GM12891 (cell line): ENCODE data around the gene MPP3.

ENCODE experiments used
- DNase-seq: peaks from one replicate; pipeline ENCODE4 v3.0.0; 2011; ENCODE audit warnings: low spot score; ENCODE audit not compliant: insufficient read length
- FAIRE-seq: peaks from 2 replicates; lab custom pipeline; 2011; peaks lifted over from hg19 to GRCh38; lab: Jason Lieb, UNC
- PAX5 ChIP-seq: IDR thresholded peaks from 2 replicates; pipeline ENCODE4 v1.6.1; 2011; ENCODE audit warnings: low read length, moderate library complexity, mild to moderate bottlenecking; ENCODE audit not compliant: insufficient read depth, severe bottlenecking
- POLR2A ChIP-seq: IDR thresholded peaks from 2 replicates; pipeline ENCODE4 v1.6.1; 2011; ENCODE audit warnings: low read depth, low read length, control low read depth
- POLR2AphosphoS5 ChIP-seq: IDR thresholded peaks from 2 replicates; pipeline ENCODE4 v1.6.1; 2011; ENCODE audit warnings: low read depth, low read length, control low read depth
- POU2F2 ChIP-seq: IDR thresholded peaks from 2 replicates; pipeline ENCODE4 v1.6.1; 2011; ENCODE audit warnings: low read depth, mild to moderate bottlenecking, control low read depth, low read length, moderate library complexity
- SPI1 ChIP-seq: IDR thresholded peaks from 2 replicates; pipeline ENCODE4 v1.6.1; 2011; ENCODE audit warnings: low read depth, low read length, control low read depth
- TAF1 ChIP-seq: IDR thresholded peaks from 2 replicates; pipeline ENCODE4 v1.6.1; 2011; ENCODE audit warnings: low read depth, low read length, control low read depth

MPP3 gene

DNA sequence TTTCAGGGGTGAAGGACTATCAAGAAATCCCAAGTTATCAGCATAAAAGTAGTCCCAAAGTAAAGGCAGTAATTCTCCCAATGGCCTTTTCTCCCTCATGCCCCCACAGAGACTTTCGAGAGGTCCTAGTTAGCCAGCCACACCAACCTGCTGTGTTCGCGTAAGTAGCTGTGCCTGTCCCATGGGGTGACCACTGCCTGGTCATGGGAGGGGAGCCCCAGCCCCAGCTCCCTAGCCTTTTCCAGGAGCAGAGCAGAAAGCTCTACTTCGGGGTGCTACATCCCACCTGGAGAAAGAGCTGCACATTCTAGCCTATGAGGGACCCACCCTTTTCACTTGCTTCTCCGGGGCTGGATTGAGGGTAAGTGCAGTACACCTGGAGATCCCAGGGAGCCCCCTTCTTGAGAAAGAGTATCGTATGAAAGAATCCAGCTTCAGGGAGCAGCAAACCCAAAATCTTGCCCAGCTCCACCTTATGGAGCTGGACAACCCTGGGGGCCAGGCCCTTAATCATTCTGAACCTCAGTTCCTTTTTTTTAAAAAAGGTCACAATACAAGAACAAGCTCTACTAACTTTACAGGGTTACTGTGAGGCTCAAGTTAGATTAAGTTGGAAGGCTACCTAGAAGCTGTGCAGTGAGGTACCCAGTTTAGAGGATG lies 65.8 kb downstream of the MPP3 start:
- TF ChIP-seq POLR2AphosphoS5 (no peak), PAX5 (no peak), POLR2A (no peak), SPI1 (no peak), TAF1 (no peak), POU2F2 (no peak)
- no peak for DNase-seq
- FAIRE-seq, result no peak

DNA sequence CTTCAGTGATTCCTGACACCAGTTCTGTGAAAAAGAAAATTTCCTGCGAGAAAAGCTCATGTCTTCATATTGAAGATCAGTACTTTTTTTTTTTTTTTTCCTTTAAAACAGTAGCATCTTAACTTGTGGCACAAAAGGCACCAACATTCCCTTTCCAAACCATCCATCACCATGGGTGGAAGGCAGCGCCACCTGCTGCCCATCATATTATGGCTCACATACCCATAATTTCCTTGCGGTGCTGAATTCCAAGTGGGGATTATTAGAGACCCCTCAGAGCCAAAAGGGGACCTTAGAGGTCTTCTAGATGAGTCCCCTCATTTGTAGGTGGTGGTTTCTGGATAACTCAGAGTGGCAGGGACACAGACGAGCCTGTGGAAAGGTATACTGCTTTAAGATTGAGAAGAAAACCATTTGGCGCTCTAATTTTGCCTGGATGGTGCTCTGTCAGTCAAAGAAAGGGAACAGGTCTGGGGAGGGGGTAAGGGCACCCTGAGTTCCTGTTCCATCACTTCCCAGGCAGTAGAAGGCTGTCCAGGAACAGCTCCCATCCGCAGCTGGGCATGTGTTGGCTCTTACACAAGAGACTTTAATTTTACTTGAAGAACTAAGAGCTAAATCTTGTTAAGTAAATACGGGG lies 66.4 kb downstream of the MPP3 start:
- DNase-seq, result no peak
- FAIRE-seq, result peak; percentile 70
- no peak for TF ChIP-seq PAX5
- no peak for TF ChIP-seq POU2F2
- TF ChIP-seq POLR2A, result no peak
- TF ChIP-seq POLR2AphosphoS5, result no peak
- TF ChIP-seq SPI1, result no peak
- no peak for TF ChIP-seq TAF1

DNA sequence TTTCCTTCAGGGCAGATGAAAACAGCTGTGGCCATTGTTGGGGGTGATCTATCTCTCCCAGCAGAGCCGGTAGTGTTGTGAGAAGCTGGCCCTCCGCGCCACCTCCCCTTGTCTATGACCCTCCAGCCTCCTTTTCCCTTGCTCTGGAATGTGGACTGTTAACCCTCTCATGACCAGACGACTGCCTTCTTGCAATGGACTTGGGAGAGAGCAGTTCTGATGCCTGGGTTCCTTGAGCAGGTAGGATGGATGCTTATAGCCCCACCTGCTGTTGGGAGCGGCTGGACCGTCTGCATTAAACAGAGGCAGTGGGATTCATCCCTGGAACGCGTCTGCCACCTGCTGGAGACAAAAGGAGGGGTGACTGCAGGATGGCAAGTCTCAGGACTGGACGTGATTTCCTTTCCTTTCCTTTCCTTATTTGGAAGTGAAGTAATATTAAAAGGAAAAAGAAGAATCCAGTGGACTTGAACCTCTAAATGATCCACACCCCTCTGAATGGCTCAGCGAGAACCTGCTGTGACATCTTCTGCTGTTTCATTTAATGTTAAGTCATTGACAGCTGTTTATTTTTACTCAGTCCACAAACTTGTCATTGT lies 72.6 kb downstream of the MPP3 start:
- DNase-seq (peak; percentile 81), FAIRE-seq (peak; percentile 99)

DNA sequence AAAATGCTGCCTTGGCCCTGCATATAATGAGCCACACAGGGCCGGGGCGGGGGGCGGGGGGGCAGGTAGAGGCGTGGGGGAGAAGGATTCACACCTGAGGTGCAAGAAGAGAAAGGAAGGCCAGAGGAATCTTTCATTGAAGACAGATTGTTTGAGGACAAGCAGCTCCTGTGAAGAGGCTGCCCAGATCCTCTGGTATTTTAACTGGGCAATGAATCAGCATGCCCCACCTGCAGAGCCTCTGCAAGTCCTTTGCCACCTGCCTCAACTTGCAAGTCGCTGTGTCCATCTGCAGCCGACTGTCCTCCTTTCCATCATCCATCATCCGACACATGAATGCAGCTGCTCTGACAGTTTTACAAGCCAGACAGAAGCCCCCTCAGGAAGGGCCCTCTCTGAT lies 73.1 kb downstream of the MPP3 start:
- no peak for TF ChIP-seq POU2F2
- no peak for TF ChIP-seq POLR2A
- no peak for TF ChIP-seq SPI1
- DNase-seq, result no peak
- no peak for FAIRE-seq

More for the DNA sequence above, 72.6 kb downstream of the MPP3 start:
- TF ChIP-seq POLR2A (no peak), POU2F2 (0 out of 2 replicates have a peak, but pooled peaks have one; percentile 19)

DNA sequence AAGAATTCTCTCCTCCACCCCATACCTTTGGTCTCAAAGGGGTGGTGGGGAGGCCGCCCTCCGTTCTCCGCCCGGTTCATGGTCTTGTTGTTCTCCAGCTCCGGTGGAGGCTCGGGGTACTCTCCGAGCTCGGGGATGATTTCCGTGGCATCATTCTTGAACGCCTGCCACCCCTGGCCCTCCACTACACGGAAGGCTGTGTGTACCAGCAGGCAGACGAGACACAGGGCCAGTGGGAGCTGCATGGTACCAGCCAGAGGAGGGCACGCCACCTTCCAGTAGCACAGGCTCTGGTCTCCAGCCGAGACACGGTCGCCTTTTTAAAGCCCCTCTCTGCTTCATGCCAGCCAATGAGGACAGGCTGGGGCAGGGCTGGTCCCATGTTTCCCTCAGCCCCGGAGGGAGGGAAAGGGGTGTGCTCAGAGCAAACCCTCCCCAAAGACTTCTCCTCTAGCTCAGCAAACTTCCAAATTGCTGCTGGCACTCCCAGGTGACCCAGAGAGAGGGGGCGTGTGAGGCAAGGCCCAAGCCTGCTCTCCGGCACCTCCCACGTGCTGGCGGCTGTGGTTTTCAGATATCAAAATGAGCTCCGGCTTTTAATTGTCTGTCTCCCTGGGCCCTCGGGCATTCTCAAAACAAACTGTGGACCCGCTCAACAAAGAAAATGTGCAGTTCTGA lies 74.3 kb downstream of the MPP3 start, which contains the start of gene SOST:
Gene SOST (minus strand): TSS at position 295 of the 678 bp plus-strand sequence. CDS start 50 bp downstream, at position 245.
- FAIRE-seq, result no peak
- TF ChIP-seq PAX5, result no peak
- TF ChIP-seq SPI1, result no peak
- no peak for TF ChIP-seq POU2F2
- no peak for TF ChIP-seq TAF1
- TF ChIP-seq POLR2A, result no peak
- no peak for TF ChIP-seq POLR2AphosphoS5
- no peak for DNase-seq

DNA sequence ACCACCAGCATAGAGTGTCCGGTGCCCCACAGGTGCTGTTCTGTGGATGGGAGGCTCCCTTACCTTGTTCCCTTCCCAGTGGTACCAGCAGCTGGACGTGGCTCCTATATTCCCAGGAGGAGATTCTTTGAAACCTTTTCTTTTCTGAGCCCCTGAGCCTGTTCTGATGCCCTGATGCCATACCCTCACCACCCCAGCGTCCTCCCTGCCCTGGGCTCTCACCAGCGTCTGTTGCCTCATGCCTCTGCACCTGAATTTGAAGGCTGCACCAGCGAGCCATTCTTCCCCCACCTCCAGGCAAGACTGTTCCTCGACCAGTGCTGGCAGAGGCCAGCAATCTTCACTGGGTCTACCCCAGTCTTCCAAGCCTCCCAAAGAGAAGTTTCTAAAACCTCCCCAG lies 74.9 kb downstream of the MPP3 start:
- FAIRE-seq (no peak), DNase-seq (no peak)
- TF ChIP-seq TAF1 (no peak), POU2F2 (no peak), POLR2A (no peak), SPI1 (no peak), PAX5 (no peak), POLR2AphosphoS5 (no peak)

DNA sequence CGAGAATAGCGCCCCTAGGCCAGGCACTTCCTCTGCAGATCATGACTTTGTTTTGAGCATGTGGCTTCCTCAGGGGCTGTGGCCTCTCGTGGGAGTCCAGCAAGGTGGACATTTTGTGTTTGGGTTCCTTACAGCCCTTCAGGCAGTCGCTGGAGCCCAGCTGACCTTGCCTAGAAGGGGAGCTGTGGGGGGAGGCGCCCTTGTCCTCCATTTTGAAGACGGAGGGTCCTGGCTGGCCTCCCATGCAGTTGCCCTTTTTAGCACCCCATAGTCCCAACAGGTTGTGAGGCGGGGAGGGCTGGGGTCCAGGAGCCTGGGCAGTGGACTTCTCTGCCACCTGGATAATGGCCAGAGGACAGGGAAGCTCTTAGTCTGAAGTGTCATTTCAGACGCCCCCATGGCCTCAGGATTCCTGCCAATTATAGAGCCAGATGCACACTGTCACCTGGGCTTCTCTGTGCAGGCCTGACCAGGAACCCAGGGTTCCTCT lies 75.7 kb downstream of the MPP3 start:
- no peak for DNase-seq
- FAIRE-seq, result no peak
- TF ChIP-seq PAX5 (no peak), POLR2AphosphoS5 (no peak)

DNA sequence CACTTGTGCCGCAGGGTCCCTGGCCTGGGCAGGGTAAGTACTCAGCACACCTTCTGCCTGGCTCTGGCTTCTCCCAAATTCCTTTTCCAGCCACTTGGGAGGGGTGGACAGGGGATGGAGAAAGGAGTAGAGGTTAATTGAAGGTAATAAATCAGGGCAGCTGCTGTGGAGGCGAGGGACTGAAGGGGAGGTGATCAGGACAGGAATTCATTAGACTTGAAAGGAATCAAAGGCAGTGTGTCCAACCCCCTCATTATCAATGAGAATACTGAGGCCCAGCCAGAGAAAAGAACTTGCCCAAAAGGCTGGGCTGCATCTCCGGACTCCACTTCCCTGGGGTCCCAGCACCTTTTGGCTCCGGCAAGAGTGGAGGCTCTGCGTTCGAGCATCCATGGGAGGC lies 76.7 kb downstream of the MPP3 start:
- TF ChIP-seq PAX5, result no peak
- TF ChIP-seq POLR2A, result no peak
- TF ChIP-seq TAF1, result no peak
- TF ChIP-seq SPI1, result no peak
- TF ChIP-seq POU2F2, result no peak
- TF ChIP-seq POLR2AphosphoS5, result no peak
- DNase-seq (no peak), FAIRE-seq (no peak)

DNA sequence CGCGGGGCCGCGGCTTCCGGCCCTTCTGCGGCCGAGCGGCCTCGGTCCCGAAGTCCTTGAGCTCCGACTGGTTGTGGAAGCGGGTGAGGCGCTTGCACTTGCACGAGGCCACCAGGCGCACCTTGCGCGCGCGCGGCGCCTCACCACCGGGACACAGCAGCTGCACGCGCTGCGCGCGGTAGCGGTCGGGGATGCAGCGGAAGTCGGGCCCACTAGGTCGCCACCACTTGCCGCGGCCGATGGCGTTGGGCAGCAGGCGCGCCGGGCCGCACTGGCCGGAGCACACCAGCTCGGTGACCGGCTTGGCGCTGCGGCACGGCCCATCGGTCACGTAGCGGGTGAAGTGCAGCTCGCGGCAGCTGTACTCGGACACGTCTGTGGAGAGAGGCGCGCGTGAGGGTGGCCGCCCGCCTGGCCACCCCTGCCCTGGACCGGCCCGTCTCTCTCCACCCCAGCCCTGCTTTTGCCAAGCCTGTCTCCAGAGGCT lies 77.5 kb downstream of the MPP3 start:
- no peak for FAIRE-seq
- DNase-seq, result no peak
- no peak for TF ChIP-seq TAF1
- TF ChIP-seq SPI1, result no peak
- TF ChIP-seq POLR2AphosphoS5, result no peak
- no peak for TF ChIP-seq POLR2A
